GM18502 (cell line): Measurements from ENCODE around the gene ACSF3.
"Not testable (repeated sequence)": the region's sequence is repeated elsewhere in the genome, so short reads cannot be mapped to it uniquely, and the experiment has no call there.

ENCODE experiments used
- ATAC-seq: cut with Tn5 transposase; IDR thresholded peaks from one replicate; pipeline ENCODE4 v1.9.1; 2021; ENCODE audit warnings: mild to moderate bottlenecking; ENCODE audit not compliant: unreplicated experiment, poor library complexity

ACSF3 gene

DNA sequence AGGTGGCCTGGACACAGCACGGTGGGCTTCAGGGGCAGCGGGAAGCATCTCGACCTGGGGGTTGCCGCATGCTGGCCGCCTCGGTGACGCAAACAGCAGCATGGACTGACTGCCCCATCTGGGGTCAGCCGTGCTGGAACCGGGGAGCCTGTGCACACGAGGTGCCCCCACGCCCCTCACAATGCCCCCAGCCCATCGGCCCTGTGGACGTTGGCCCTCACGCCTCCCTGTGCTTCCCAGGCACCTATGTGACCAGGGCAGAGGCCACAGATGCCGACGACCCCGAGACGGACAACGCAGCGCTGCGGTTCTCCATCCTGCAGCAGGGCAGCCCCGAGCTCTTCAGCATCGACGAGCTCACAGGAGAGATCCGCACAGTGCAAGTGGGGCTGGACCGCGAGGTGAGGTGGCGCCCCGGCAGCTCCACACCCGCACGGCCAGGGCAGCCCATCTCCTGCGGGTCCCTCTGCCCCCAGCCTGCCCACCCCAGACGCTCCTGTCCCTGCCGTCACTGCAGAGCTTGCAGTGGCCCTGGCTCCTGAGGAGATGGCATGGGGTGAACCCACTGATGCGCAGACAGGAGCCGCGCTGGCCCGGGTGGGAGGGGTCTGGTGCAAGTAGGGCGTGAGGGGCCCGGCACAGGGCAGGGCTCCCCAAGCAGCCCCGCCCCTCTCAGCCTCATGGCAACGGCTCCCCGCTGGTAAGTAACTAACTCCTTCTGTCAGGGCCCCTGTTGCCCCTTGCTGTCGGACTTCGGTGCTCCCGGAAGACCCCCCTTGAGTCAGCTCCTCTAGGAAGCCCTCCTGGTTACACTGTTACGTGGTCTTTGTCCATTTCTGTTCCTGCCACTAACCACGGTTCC lies 91.5 kb downstream of the ACSF3 start:
- ATAC-seq = no peak

DNA sequence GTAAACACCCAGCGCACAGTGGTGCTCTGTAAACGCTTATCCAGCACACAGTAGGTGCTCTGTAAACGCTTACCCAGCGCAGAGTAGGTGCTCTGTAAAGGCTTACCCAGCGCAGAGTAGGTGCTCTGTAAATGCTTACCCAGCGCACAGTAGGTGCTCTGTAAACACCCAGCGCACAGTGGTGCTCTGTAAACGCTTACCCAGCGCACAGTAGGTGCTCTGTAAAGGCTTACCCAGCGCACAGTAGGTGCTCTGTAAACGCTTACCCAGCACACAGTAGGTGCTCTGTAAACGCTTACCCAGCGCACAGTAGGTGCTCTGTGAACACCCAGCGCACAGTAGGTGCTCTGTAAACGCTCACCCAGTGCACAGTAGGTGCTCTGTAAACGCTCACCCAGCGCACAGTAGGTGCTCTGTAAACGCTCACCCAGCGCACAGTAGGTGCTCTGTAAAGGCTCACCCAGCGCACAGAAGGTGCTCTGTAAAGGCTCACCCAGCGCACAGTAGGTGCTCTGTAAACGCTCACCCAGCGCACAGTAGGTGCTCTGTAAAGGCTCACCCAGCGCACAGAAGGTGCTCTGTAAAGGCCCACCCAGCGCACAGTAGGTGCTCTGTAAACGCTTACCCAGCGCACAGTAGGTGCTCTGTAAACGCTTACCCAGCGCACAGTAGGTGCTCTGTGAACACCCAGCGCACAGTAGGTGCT lies 92.4 kb downstream of the ACSF3 start:
- not testable (repeated sequence) for ATAC-seq

DNA sequence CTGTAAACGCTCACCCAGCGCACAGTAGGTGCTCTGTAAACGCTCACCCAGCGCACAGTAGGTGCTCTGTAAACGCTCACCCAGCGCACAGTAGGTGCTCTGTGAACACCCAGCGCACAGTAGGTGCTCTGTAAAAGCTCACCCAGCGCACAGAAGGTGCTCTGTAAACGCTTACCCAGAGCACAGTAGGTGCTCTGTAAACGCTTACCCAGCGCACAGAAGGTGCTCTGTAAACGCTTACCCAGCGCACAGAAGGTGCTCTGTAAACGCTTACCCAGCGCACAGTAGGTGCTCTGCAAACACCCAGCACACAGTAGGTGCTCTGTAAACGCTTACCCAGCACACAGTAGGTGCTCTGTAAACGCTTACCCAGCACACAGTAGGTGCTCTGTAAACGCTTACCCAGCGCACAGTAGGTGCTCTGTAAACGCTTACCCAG lies 93.0 kb downstream of the ACSF3 start:
- ATAC-seq = not testable (repeated sequence)

DNA sequence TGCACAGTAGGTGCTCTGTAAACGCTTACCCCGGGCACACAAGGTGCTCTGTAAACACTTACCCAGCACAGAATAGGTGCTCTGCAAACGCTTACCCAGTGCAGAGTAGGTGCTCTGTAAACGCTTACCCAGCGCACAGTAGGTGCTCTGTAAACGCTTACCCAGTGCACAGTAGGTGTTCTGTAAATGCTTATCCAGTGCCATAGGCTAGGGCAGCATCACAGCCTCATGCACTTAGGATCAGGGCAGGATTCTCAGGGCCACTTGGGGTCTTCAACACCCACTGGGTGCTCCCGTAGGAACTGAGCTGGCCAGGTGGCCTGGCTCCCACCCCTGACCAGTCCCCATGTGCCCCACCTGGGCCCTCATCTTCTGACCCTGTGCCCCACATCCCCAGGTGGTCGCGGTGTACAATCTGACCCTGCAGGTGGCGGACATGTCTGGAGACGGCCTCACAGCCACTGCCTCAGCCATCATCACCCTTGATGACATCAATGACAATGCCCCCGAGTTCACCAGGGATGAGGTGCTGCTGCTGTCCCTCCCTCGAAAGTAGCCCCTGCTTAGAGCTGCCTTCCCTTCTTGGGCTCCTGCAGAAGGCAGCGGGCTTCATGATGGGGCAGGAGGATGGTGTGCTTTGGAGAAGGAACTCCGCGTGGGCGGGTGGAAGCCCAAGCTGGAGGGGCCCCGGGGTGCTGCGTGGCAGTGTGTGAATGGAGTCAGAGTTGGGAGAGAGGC lies 93.5 kb downstream of the ACSF3 start:
- ATAC-seq = no peak

GRCh38 chr16:89187770-89188392 lies 94.2 kb downstream of the ACSF3 start:
- ATAC-seq = no peak

- ATAC-seq = not testable (repeated sequence)
These were observed 95.1 kb downstream of the ACSF3 start for GRCh38 chr16:89188471-89189357.

GRCh38 chr16:89189358-89190025 lies 95.8 kb downstream of the ACSF3 start:
- no peak for ATAC-seq

- no peak for ATAC-seq
These were observed 96.7 kb downstream of the ACSF3 start for GRCh38 chr16:89190150-89190958.

GRCh38 chr16:89191033-89191900 lies 97.6 kb downstream of the ACSF3 start:
- no peak for ATAC-seq

GRCh38 chr16:89191901-89192185 lies 98.2 kb downstream of the ACSF3 start:
- no peak for ATAC-seq

DNA sequence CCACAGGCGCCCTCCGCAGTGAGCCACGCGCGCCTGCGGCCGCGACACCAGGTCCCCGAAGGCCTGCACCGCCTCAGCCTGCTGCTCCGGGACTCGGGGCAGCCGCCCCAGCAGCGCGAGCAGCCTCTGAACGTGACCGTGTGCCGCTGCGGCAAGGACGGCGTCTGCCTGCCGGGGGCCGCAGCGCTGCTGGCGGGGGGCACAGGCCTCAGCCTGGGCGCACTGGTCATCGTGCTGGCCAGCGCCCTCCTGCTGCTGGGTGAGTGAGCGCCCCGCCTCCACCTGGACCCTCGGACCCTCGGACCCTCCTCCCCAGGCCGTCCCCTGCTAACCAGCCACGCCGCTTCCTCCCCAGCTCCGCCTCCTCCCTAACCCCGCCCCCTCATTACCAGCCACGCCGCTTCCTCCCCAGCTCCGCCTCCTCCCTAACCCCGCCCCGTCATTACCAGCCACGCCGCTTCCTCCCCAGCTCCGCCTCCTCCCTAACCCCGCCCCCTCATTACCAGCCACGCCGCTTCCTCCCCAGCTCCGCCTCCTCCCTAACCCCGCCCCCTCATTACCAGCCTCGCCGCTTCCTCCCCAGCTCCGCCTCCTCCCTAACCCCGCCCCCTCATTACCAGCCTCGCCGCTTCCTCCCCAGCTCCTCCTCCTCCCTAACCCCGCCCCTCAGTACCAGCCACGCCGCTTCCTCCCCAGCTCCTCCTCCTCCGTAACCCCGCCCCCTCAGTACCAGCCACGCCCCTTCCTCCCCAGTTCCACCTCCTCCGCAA lies 98.7 kb downstream of the ACSF3 start:
- ATAC-seq = not testable (repeated sequence)

DNA sequence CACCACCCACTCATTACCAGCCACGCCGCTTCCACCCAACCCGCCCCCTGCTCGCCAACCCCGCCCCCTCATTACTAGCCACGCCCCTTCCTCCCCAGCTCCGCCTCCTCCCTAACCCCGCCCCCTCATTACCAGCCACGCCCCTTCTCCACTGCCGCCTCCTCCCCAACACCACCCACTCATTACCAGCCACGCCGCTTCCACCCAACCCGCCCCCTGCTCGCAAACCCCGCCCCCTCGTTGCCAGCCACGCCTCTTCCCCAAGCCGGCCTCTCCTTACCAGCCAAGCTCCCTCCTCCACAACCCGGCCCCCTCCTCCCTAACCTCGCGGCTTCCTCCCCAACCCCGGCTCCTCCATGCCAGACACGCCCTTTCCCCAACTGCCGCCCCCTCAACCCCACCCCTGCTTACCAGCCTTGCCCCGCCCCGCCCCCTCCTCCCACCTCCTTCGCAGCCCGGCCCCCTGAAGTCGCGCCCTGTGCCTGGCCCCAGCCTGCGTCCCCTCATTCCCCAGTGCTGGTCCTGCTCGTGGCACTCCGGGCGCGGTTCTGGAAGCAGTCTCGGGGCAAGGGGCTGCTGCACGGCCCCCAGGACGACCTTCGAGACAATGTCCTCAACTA lies 99.4 kb downstream of the ACSF3 start:
- ATAC-seq = no peak

- ATAC-seq = no peak
These were observed 100.1 kb downstream of the ACSF3 start for GRCh38 chr16:89193576-89194293.

DNA sequence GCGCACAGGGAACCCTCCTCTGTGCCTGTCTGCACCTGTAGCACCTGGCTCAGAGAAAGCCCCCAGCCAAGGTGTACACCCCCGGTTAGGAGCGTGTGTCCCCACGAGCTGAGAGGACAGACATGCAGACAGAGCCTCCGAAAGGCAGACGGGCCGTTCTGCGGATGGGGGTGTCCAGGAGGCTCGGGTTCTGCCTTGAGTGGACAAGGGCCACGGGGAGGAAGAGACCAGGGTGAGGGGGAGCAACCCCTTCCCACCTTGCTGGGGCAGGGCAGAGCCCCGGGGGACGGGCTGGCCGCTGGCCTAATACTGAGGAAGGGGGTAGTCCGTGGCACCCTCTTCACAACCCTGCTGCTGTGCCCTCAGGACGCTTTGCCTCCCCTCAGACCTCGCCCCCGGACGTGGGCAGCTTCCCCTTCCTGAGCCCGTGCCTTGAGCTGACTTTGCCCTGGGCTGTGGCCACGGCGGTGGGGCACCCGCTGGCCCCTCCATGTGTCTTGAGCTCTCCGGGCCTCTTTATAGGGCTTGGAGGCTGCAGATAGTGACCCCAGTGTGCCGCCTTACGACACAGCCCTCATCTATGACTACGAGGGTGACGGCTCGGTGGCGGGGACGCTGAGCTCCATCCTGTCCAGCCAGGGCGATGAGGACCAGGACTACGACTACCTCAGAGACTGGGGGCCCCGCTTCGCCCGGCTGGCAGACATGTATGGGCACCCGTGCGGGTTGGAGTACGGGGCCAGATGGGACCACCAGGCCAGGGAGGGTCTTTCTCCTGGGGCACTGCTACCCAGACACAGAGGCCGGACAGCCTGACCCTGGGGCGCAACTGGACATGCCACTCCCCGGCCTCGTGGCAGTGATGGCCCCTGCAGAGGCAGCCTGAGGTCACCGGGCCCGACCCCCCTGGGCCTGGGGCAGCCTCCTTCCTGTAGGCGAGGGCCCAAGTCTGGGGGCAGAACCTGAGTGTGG lies 101.0 kb downstream of the ACSF3 start:
- ATAC-seq = no peak
